Mesenchymal stem cell (in vitro differentiated cells and primary cell): ENCODE results near the gene ARHGAP15.

ENCODE experiments used
- DNase-seq: peaks from one replicate; pipeline ENCODE4 v3.0.0-alpha.2; 2013
- H2AFZ ChIP-seq: one replicate; pipeline ENCODE4 v1.6.1; 2013; ENCODE audit warnings: low read depth, mild to moderate bottlenecking, control low read depth, inconsistent platforms, low read length, moderate library complexity
- H2AK5ac ChIP-seq: 2 replicates; pipeline ENCODE4 v1.6.1; 2013; ENCODE audit warnings: low read length, moderate library complexity, mild to moderate bottlenecking, inconsistent platforms; ENCODE audit not compliant: severe bottlenecking
- H2BK120ac ChIP-seq: one replicate; pipeline ENCODE4 v1.6.1; 2013; ENCODE audit warnings: low read depth, mild to moderate bottlenecking, inconsistent platforms, low read length, moderate library complexity
- H2BK12ac ChIP-seq, 2 experiments: one replicate each; pipeline ENCODE4 v1.6.1; 2013; ENCODE audit warnings: inconsistent platforms in 2 of 2, low read length in 2 of 2, mild to moderate bottlenecking in 2 of 2, moderate library complexity in 2 of 2, control low read depth in 1 of 2
- H2BK15ac ChIP-seq: one replicate; pipeline ENCODE4 v1.6.1; 2013; ENCODE audit warnings: mild to moderate bottlenecking, low read depth, inconsistent platforms; ENCODE audit not compliant: poor library complexity, severe bottlenecking
- H2BK5ac ChIP-seq: 2 replicates; pipeline ENCODE4 v1.6.1; 2013; ENCODE audit warnings: low read depth, mild to moderate bottlenecking, low read length, control low read depth, inconsistent platforms; ENCODE audit not compliant: poor library complexity, severe bottlenecking
- H3K14ac ChIP-seq, 2 experiments: one replicate each; pipeline ENCODE4 v1.6.1; 2013; ENCODE audit warnings: inconsistent platforms in 2 of 2, low read length in 2 of 2, control low read depth in 1 of 2, mild to moderate bottlenecking in 1 of 2, moderate library complexity in 1 of 2
- H3K18ac ChIP-seq, 2 experiments: one replicate each; pipeline ENCODE4 v1.6.1; 2013; ENCODE audit warnings: inconsistent platforms in 2 of 2, low read length in 2 of 2, control low read depth in 1 of 2, low read depth in 1 of 2, mild to moderate bottlenecking in 1 of 2
- H3K23ac ChIP-seq, 2 experiments: one replicate each; pipeline ENCODE4 v1.6.1; 2013; ENCODE audit warnings: inconsistent platforms in 2 of 2, low read length in 2 of 2, mild to moderate bottlenecking in 2 of 2, moderate library complexity in 2 of 2, control low read depth in 1 of 2
- H3K27ac ChIP-seq: 2 replicates; pipeline ENCODE4 v1.5.1; 2013; ENCODE audit warnings: mild to moderate bottlenecking, moderate library complexity, low read length, control low read depth, inconsistent platforms; ENCODE audit not compliant: poor library complexity, severe bottlenecking
- H3K27me3 ChIP-seq, 2 experiments: 2 replicates each; pipeline versions ENCODE4 v1.6.1 to v1.7.0; 2013; ENCODE audit warnings: low read length in 2 of 2, mild to moderate bottlenecking in 2 of 2, moderate library complexity in 2 of 2, control low read depth in 1 of 2, inconsistent platforms in 1 of 2; ENCODE audit not compliant: control insufficient read depth in 1 of 2, insufficient read depth in 1 of 2
- H3K36me3 ChIP-seq, 2 experiments: 2 replicates each; pipeline versions ENCODE4 v1.6.1 to v1.7.0; 2013; ENCODE audit warnings: low read length in 2 of 2, control low read depth in 1 of 2, inconsistent platforms in 1 of 2, low read depth in 1 of 2, mild to moderate bottlenecking in 1 of 2; ENCODE audit not compliant: insufficient read depth in 2 of 2, control insufficient read depth in 1 of 2
- H3K4ac ChIP-seq, 2 experiments: one replicate each; pipeline ENCODE4 v1.6.1; 2013; ENCODE audit warnings: inconsistent platforms in 2 of 2, low read length in 2 of 2, mild to moderate bottlenecking in 2 of 2, moderate library complexity in 2 of 2, control low read depth in 1 of 2, low read depth in 1 of 2
- H3K4me1 ChIP-seq: 2 replicates; pipeline ENCODE4 v1.6.1; 2013; ENCODE audit warnings: low read depth, low read length, control low read depth; ENCODE audit not compliant: control insufficient read depth, insufficient read depth
- H3K4me2 ChIP-seq: 2 replicates; pipeline ENCODE4 v1.6.1; 2013; ENCODE audit warnings: low read length, mild to moderate bottlenecking, inconsistent platforms; ENCODE audit not compliant: poor library complexity, severe bottlenecking
- H3K4me3 ChIP-seq, 2 experiments: 2 replicates each; pipeline versions ENCODE4 v1.5.1 to v1.7.0; 2013; ENCODE audit warnings: low read length in 2 of 2, mild to moderate bottlenecking in 2 of 2, control low read depth in 1 of 2, low read depth in 1 of 2; ENCODE audit not compliant: insufficient read depth in 1 of 2
- H3K79me1 ChIP-seq: replicated peaks from 2 replicates; pipeline ENCODE4 v1.6.1; 2013; ENCODE audit warnings: mild to moderate bottlenecking, control low read depth, low read length, inconsistent platforms; ENCODE audit not compliant: poor library complexity, severe bottlenecking
- H3K9ac ChIP-seq: 2 replicates; pipeline ENCODE4 v1.7.0; 2013; ENCODE audit warnings: mild to moderate bottlenecking, low read length, moderate library complexity
- H3K9me3 ChIP-seq: 2 replicates; pipeline ENCODE4 v1.7.0; 2013; ENCODE audit warnings: mild to moderate bottlenecking, low read length; ENCODE audit not compliant: control insufficient read depth
- H4K8ac ChIP-seq: one replicate; pipeline ENCODE4 v1.6.1; 2013; ENCODE audit warnings: inconsistent platforms, mild to moderate bottlenecking, low read length, moderate library complexity
- H4K91ac ChIP-seq: one replicate; pipeline ENCODE4 v1.6.1; 2013; ENCODE audit warnings: mild to moderate bottlenecking, low read length, inconsistent platforms
- WGBS: methylation state at CpG from one replicate; pipeline ENCODE4 v1.1.7; 2013; ENCODE audit warnings: mixed read lengths; 5-methylcytosine and 5-hydroxymethylcytosine counted together

ARHGAP15 gene

GRCh38 chr2:143477714-143478443 is 348.7 kb downstream of the ARHGAP15 start:
- no peaks in the 10 kb centered on the region for H3K36me3 ChIP-seq
- H3K9ac ChIP-seq: no peak overlapping the region
- H3K4me2 ChIP-seq: no peak overlapping the region
- no peak overlapping the region for H2BK5ac ChIP-seq
- H3K18ac ChIP-seq: no peak overlapping the region
- no peak overlapping the region for H2AFZ ChIP-seq
- no peak overlapping the region for H4K8ac ChIP-seq
- WGBS: 80% methylated on average over 1 of the region's 1 CpG
- no peak overlapping the region for H3K4me3 ChIP-seq
- no peaks in the 10 kb centered on the region for H3K79me1 ChIP-seq
- H3K4ac ChIP-seq: no peak overlapping the region
- H2BK120ac ChIP-seq: no peak overlapping the region
- peaks cover 2% of the 10 kb centered on the region for H3K4me1 ChIP-seq
- no peak overlapping the region for H2BK15ac ChIP-seq
- DNase-seq: no peak
- H3K27me3 ChIP-seq: no peaks in the 10 kb centered on the region
- H4K91ac ChIP-seq: peak overlapping the region; percentile 3
- no peak overlapping the region for H2AK5ac ChIP-seq
- H3K27ac ChIP-seq: no peak overlapping the region
- peak overlapping the region in 1 of 2 experiments; percentile 37 for H2BK12ac ChIP-seq
- no peaks in the 10 kb centered on the region for H3K9me3 ChIP-seq
- H3K23ac ChIP-seq: no peak overlapping the region
- H3K14ac ChIP-seq: no peak overlapping the region

GRCh38 chr2:143480086-143480485 is 350.9 kb downstream of the ARHGAP15 start:
- WGBS: no CpG with 5 or more reads among the region's 2 CpGs
- Histone ChIP-seq H3K23ac (no peak overlapping the region), H2AK5ac (no peak overlapping the region), H3K9ac (no peak overlapping the region), H3K27me3 (no peaks in the 10 kb centered on the region), H2BK120ac (no peak overlapping the region), H2AFZ (no peak overlapping the region), H3K4me2 (no peak overlapping the region), H2BK12ac (no peak overlapping the region), H2BK5ac (no peak overlapping the region), H3K27ac (no peak overlapping the region), H3K36me3 (no peaks in the 10 kb centered on the region), H2BK15ac (no peak overlapping the region), H3K14ac (no peak overlapping the region), H3K4me3 (no peak overlapping the region), H3K9me3 (no peaks in the 10 kb centered on the region), H3K4me1 (peaks cover 1% of the 10 kb centered on the region), H3K18ac (no peak overlapping the region), H3K4ac (no peak overlapping the region), H3K79me1 (no peaks in the 10 kb centered on the region), H4K8ac (no peak overlapping the region), H4K91ac (no peak overlapping the region)
- no peak for DNase-seq

GRCh38 chr2:143480601-143481236 is 351.5 kb downstream of the ARHGAP15 start:
- Histone ChIP-seq H3K9me3 (no peaks in the 10 kb centered on the region), H3K27ac (no peak overlapping the region), H3K23ac (no peak overlapping the region), H3K36me3 (no peaks in the 10 kb centered on the region), H3K4ac (no peak overlapping the region), H3K4me1 (no peaks in the 10 kb centered on the region), H2AK5ac (no peak overlapping the region), H2BK5ac (no peak overlapping the region), H3K79me1 (no peaks in the 10 kb centered on the region), H2BK12ac (no peak overlapping the region), H3K27me3 (no peaks in the 10 kb centered on the region), H4K91ac (no peak overlapping the region), H3K9ac (no peak overlapping the region), H3K4me3 (no peak overlapping the region), H3K4me2 (no peak overlapping the region), H3K14ac (no peak overlapping the region), H2BK120ac (no peak overlapping the region), H3K18ac (no peak overlapping the region), H2BK15ac (no peak overlapping the region), H2AFZ (no peak overlapping the region), H4K8ac (no peak overlapping the region)
- DNase-seq: no peak
- 68% methylated on average over 2 of the region's 2 CpGs for WGBS

GRCh38 chr2:143481237-143481623 is 352.0 kb downstream of the ARHGAP15 start:
- H3K27ac ChIP-seq: no peak overlapping the region
- H3K4me3 ChIP-seq: no peak overlapping the region
- H3K9ac ChIP-seq: no peak overlapping the region
- H4K8ac ChIP-seq: no peak overlapping the region
- H3K18ac ChIP-seq: no peak overlapping the region
- DNase-seq: no peak
- no peak overlapping the region for H3K14ac ChIP-seq
- H3K79me1 ChIP-seq: no peaks in the 10 kb centered on the region
- no peaks in the 10 kb centered on the region for H3K9me3 ChIP-seq
- H2BK12ac ChIP-seq: no peak overlapping the region
- H2BK5ac ChIP-seq: no peak overlapping the region
- H3K27me3 ChIP-seq: no peaks in the 10 kb centered on the region
- no peak overlapping the region for H3K4me2 ChIP-seq
- H3K4ac ChIP-seq: no peak overlapping the region
- no peak overlapping the region for H2BK120ac ChIP-seq
- H3K23ac ChIP-seq: no peak overlapping the region
- H2BK15ac ChIP-seq: no peak overlapping the region
- no peak overlapping the region for H2AK5ac ChIP-seq
- no peaks in the 10 kb centered on the region for H3K4me1 ChIP-seq
- no peak overlapping the region for H2AFZ ChIP-seq
- no peaks in the 10 kb centered on the region for H3K36me3 ChIP-seq
- no peak overlapping the region for H4K91ac ChIP-seq
- WGBS: 70% methylated on average over 3 of the region's 6 CpGs
